OCI-LY3 (cell line): ENCODE measurements around the gene BMERB1.

Experiments used
- EZH2phosphoT487 ChIP-seq: fragments of 200-600 bp; shearing (Covaris generic); IDR thresholded peaks from 2 replicates; pipeline ENCODE4 v1.6.1; 2018; ENCODE audit warnings: antibody characterized with exemption, mixed run types, low read depth
- TF ChIP-seq, protein P1 (sequence below): fragments of 200-600, 300-600 bp; sonication (generic); IDR thresholded peaks from 2 replicates; pipeline ENCODE4 v1.5.1; 2014; ENCODE audit warnings: antibody characterized with exemption, low read length, low read depth

DNA sequence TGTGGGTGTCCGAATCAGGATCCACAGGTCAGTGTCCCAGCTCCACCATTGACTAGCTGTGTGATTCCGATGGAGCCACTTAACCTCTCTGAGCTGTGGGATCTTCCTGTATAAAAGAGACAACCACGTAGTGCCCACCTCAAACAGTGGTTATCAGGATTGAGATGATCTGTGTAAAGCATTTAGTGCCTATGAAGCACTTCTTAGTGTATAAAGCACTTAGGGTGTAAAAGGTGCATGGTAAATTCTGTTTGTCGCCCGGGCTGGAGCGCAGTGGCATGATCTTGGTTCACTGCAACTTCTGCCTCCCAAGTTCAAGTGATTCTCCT is 113.3 kb downstream of the BMERB1 start:
- TF ChIP-seq, protein P1, sequence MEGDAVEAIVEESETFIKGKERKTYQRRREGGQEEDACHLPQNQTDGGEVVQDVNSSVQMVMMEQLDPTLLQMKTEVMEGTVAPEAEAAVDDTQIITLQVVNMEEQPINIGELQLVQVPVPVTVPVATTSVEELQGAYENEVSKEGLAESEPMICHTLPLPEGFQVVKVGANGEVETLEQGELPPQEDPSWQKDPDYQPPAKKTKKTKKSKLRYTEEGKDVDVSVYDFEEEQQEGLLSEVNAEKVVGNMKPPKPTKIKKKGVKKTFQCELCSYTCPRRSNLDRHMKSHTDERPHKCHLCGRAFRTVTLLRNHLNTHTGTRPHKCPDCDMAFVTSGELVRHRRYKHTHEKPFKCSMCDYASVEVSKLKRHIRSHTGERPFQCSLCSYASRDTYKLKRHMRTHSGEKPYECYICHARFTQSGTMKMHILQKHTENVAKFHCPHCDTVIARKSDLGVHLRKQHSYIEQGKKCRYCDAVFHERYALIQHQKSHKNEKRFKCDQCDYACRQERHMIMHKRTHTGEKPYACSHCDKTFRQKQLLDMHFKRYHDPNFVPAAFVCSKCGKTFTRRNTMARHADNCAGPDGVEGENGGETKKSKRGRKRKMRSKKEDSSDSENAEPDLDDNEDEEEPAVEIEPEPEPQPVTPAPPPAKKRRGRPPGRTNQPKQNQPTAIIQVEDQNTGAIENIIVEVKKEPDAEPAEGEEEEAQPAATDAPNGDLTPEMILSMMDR, result no peak
- no peak for TF ChIP-seq EZH2phosphoT487
